GM12801 (cell line): ENCODE results near the gene BDH1.

Experiments
- CTCF ChIP-seq: IDR thresholded peaks from one replicate; pipeline ENCODE4 v1.5.1; 2011; ENCODE audit warnings: control low read depth; ENCODE audit not compliant: insufficient read length; ENCODE audit errors: extremely low read depth

The BDH1 gene

GRCh38 chr3:197462808-197463207, 93.0 kb downstream of the BDH1 start:
- no peak for TF ChIP-seq CTCF

- TF ChIP-seq CTCF = no peak
Observed at GRCh38 chr3:197460639-197461038, 95.1 kb downstream of the BDH1 start.

- TF ChIP-seq CTCF = no peak
Observed at GRCh38 chr3:197460002-197460401, 95.8 kb downstream of the BDH1 start.
